ENCODE measurements around the gene IPO13. TPM values are rescaled to one million over a fixed set of nuclear protein-coding genes. Genes with fewer than 3 reads are reported as not detected.

Gene IPO13
- polyA plus RNA-seq, 3 donors: 10.1 to 20.4 (median 10.6) TPM

- Histone ChIP-seq H3K4me1 (ENCODE audit: control insufficient read depth in 1 of 2, insufficient read depth in 2 of 2, low read length in 2 of 2) (peaks cover 19 to 23% of the 10 kb centered on the region in 2 donors), H2AFZ (ENCODE audit: insufficient read depth, low read depth, low read length, poor library complexity, severe bottlenecking) (no peak overlapping the region), H4K20me1 (ENCODE audit: insufficient read depth, low read length) (no peaks in the 10 kb centered on the region), H3K36me3 (replicated peaks in 1 of 2; ENCODE audit: control insufficient read depth in 1 of 2, insufficient read depth in 2 of 2, low read length in 2 of 2) (no peaks in the 10 kb centered on the region), H3K27ac (ENCODE audit: low read depth in 1 of 2, low read length in 2 of 2) (no peak overlapping the region), H3K27me3 (ENCODE audit: control insufficient read depth in 2 of 2, insufficient read depth in 2 of 2, low read length in 2 of 2) (no peaks in the 10 kb centered on the region), H3K9me3 (replicated peaks in 1 of 2; ENCODE audit: control insufficient read depth in 1 of 2, insufficient read depth in 1 of 2, low read length in 2 of 2) (no peaks in the 10 kb centered on the region), H3K4me3 (replicated peaks in 1 of 3; ENCODE audit: low read depth in 2 of 3, low read length in 3 of 3) (no peak overlapping the region), H3K79me2 (ENCODE audit: insufficient read depth, low read length) (no peaks in the 10 kb centered on the region), H3K9ac (ENCODE audit: insufficient read depth, low read length, poor library complexity, severe bottlenecking) (no peak overlapping the region), H3K4me2 (replicated peaks; ENCODE audit: extremely low read depth, low read length, poor library complexity, severe bottlenecking) (no peak overlapping the region)
- TF ChIP-seq CTCF (IDR thresholded peaks at IDR 0.05): no peak
- H3K36me3 Mint-ChIP-seq: peaks cover 3% of the 10 kb centered on the region in 2 donors
- peak overlapping the region in 3 of 7 donors; percentile 10 to 45 (median 32) for H3K27ac Mint-ChIP-seq
- intact Hi-C loops (cut with micrococcal nuclease): no loop called here
- no peak for DNase-seq
- no peak overlapping the region for H3K4me3 Mint-ChIP-seq
- H3K4me1 Mint-ChIP-seq: peaks cover 22% of the 10 kb centered on the region
- 94% methylated on average over 2 of the region's 4 CpGs for WGBS (ENCODE audit: insufficient coverage)
- peaks cover 0 to 4% (median 4%) of the 10 kb centered on the region in 3 donors for H3K27me3 Mint-ChIP-seq (ENCODE audit: low read depth in 3 of 3)
- H3K9me3 Mint-ChIP-seq: peaks cover 0 to 2% (median 0%) of the 10 kb centered on the region in 7 donors
Observed at GRCh38 chr1:43985984-43986595, 39.3 kb downstream of the IPO13 start.

DNA sequence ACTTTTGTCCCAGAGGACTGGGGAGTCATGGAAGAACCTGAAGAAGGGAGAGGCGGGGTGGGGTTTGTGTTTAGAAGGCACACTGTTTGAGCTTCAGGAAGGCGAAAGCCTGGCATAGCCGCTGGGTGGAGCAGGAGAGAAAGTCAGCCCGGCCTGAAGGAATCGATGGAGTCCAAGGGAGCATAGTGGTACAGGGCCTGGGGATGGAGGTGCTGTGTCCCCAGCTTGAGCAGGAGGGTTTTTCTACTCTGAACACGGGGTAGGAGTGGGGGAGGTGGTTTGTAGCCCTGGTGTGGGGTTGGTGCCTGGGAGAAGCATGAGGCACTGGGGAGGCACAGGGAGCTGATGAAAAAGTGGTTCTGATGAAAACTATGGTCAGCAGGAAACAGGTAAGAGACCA is 40.0 kb downstream of the IPO13 start:
- no peak overlapping the region for H3K9ac ChIP-seq (ENCODE audit: insufficient read depth, low read length, poor library complexity, severe bottlenecking)
- intact Hi-C loops (cut with micrococcal nuclease): no loop called here
- H3K36me3 ChIP-seq (replicated peaks in 1 of 2; ENCODE audit: control insufficient read depth in 1 of 2, insufficient read depth in 2 of 2, low read length in 2 of 2): no peaks in the 10 kb centered on the region
- no peak for DNase-seq
- Mint-ChIP-seq H3K4me1 (peaks cover 22% of the 10 kb centered on the region), H3K27me3 (ENCODE audit: low read depth in 3 of 3) (peaks cover 0 to 4% (median 4%) of the 10 kb centered on the region in 3 donors), H3K4me3 (no peak overlapping the region), H3K36me3 (peaks cover 3% of the 10 kb centered on the region in 2 donors), H3K9me3 (peaks cover 0 to 2% (median 0%) of the 10 kb centered on the region in 7 donors), H3K27ac (no peak overlapping the region)
- no peak overlapping the region for H3K4me2 ChIP-seq (replicated peaks; ENCODE audit: extremely low read depth, low read length, poor library complexity, severe bottlenecking)
- no peak overlapping the region for H2AFZ ChIP-seq (ENCODE audit: insufficient read depth, low read depth, low read length, poor library complexity, severe bottlenecking)
- no peaks in the 10 kb centered on the region for H3K79me2 ChIP-seq (ENCODE audit: insufficient read depth, low read length)
- H3K4me1 ChIP-seq (ENCODE audit: control insufficient read depth in 1 of 2, insufficient read depth in 2 of 2, low read length in 2 of 2): peaks cover 19 to 27% of the 10 kb centered on the region in 2 donors
- no peaks in the 10 kb centered on the region for H4K20me1 ChIP-seq (ENCODE audit: insufficient read depth, low read length)
- 94% methylated on average over 5 of the region's 6 CpGs for WGBS (ENCODE audit: insufficient coverage)
- no peak overlapping the region for H3K4me3 ChIP-seq (replicated peaks in 1 of 3; ENCODE audit: low read depth in 2 of 3, low read length in 3 of 3)
- TF ChIP-seq CTCF (IDR thresholded peaks at IDR 0.05): no peak
- no peaks in the 10 kb centered on the region for H3K9me3 ChIP-seq (replicated peaks in 1 of 2; ENCODE audit: control insufficient read depth in 1 of 2, insufficient read depth in 1 of 2, low read length in 2 of 2)
- no peaks in the 10 kb centered on the region for H3K27me3 ChIP-seq (ENCODE audit: control insufficient read depth in 2 of 2, insufficient read depth in 2 of 2, low read length in 2 of 2)
- no peak overlapping the region for H3K27ac ChIP-seq (ENCODE audit: low read depth in 1 of 2, low read length in 2 of 2)

Data from CD14-positive monocyte (primary cell).